Spinal cord (tissue), 10 donors: ENCODE measurements around the gene ATP2A3. TPM values are rescaled to one million over a fixed set of nuclear protein-coding genes. Genes with fewer than 3 reads are reported as not detected.

Source experiments
- DNase-seq, 6 donors: peaks; one replicate each; pipeline versions ENCODE4 v3.0.0 to v3.0.0-alpha.2; 2013 to 2015; ENCODE audit warnings: low spot score in 6 of 6, low read depth in 4 of 6
- H3K27ac ChIP-seq: one replicate; pipeline ENCODE4 v1.5.1; 2013; ENCODE audit warnings: low read depth, low read length, control low read depth
- H3K27me3 ChIP-seq: one replicate; pipeline ENCODE4 v1.6.1; 2013; ENCODE audit warnings: low read length; ENCODE audit not compliant: control insufficient read depth, insufficient read depth
- H3K36me3 ChIP-seq: one replicate; pipeline ENCODE4 v1.6.1; 2013; ENCODE audit warnings: low read length; ENCODE audit not compliant: control insufficient read depth, insufficient read depth
- H3K4me1 ChIP-seq: one replicate; pipeline ENCODE4 v1.6.1; 2013; ENCODE audit warnings: low read length; ENCODE audit not compliant: control insufficient read depth, insufficient read depth
- H3K4me3 ChIP-seq: one replicate; pipeline ENCODE4 v1.5.1; 2013; ENCODE audit warnings: low read depth, low read length, control low read depth
- H3K9me3 ChIP-seq: one replicate; pipeline ENCODE4 v1.6.1; 2013; ENCODE audit warnings: low read length; ENCODE audit not compliant: control insufficient read depth, insufficient read depth
- WGBS: methylation state at CpG from one replicate; pipeline ENCODE4 v1.1.5; 2013; ENCODE audit warnings: missing lambda C conversion rate; ENCODE audit not compliant: insufficient coverage; 5-methylcytosine and 5-hydroxymethylcytosine counted together
- polyA plus RNA-seq, 2 donors: library from polyadenylated mRNA; unstranded; fragments of 120-200 nt; gene quantifications; one replicate each; pipeline ENCODE4 v1.2.1, GENCODE V29; 2013; ENCODE audit not compliant: insufficient read length in 2 of 2
- total RNA-seq, 2 donors: library from RNA; depleted of rRNA in 1 of 2; stranded (reverse); fragments of 120-200 nt in 1 of 2; fragments of >200 nt in 1 of 2; gene quantifications; one replicate each; pipeline versions ENCODE4 v1.2.3 to v1.2.4, GENCODE V29; 2013 to 2014
- donor health status: healthy.

Gene ATP2A3
- total and polyA plus RNA-seq, 4 donors = 3.8 to 4.6 (median 4.0) TPM

DNA sequence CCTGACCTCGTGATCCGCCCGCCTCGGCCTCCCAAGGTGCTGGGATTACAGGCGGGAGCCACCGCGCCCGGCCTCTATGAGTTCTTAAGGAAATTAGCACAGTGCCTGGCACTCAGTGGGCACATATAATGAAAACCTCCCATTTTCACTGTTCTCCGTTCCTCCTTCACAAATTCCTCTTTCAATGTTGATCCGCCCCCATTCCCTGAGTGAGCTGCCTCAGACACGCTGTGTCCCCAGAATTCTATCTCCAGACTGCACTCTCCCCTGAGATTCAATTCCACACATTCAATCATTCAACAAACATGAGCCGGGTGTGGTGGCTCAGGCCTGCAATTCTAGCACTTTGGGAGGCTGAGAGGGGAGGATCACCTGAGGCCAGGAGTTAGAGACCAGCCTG is 55.0 kb downstream of the ATP2A3 start:
- Histone ChIP-seq H3K27ac (no peak overlapping the region), H3K4me3 (no peak overlapping the region), H3K36me3 (no peaks in the 10 kb centered on the region), H3K4me1 (peaks cover 12% of the 10 kb centered on the region), H3K27me3 (no peaks in the 10 kb centered on the region), H3K9me3 (no peaks in the 10 kb centered on the region)
- DNase-seq = no peak
- WGBS = 88% methylated on average over 7 of the region's 12 CpGs

DNA sequence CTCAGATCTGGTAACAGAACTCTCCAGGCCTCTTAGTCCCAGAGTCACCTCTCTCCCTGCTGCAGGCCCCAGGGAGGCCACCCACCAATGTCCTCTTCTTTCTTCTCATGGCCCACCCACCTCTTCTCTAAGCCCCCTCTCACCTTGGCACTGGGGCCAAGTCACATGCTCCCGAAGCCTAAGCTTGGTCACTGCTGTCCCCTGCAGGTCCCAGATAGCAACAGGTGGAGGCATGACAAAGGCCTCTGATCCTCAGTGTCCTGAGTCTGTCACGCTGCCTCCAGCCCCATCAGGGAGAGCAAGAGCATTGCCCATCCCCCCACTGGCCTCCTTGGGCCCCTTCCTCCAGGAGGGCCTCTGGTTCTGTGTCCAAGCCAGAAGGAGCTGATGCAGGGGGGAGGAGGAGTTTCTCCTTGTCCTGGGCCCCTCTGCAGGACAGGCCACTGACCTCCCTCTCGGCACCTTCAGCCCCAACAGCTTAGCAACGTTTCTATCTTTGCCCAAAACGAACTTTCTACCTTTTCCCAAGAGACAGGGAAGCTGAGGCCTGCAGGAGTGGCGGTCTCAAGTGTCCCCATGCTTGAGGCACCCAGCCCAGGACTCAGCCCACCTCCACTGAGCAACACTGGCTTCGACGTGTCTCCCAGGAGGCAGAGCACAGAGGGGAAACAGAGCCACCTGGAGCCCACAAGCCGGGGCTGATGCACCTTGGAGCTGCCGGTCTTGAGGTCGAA is 56.6 kb downstream of the ATP2A3 start:
- DNase-seq = no peak
- peaks cover 4% of the 10 kb centered on the region for H3K4me1 ChIP-seq
- H3K27me3 ChIP-seq = no peaks in the 10 kb centered on the region
- WGBS = 74% methylated on average over 11 of the region's 11 CpGs
- no peak overlapping the region for H3K27ac ChIP-seq
- H3K4me3 ChIP-seq = no peak overlapping the region
- no peaks in the 10 kb centered on the region for H3K36me3 ChIP-seq
- no peaks in the 10 kb centered on the region for H3K9me3 ChIP-seq

DNA sequence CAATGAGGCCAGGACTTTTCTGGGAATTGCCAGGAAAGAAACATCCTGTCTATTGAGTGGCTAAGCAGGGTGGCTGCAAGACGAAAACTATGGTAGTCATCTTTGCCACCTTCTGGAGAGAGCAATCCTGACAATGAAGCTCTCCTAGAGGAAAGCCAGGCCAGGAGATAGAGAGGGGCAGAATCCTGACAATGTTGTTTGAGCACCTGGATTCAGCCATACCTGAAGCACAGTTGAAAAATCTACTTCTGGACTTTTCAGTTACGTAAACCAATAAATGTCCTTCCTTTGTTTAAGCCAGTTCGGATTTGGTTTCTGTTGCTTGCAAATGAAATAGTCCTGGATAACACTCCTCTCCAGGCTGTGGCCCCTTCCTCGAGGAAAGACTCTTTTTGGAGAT is 57.4 kb downstream of the ATP2A3 start:
- peaks cover 4% of the 10 kb centered on the region for H3K4me1 ChIP-seq
- no peak overlapping the region for H3K27ac ChIP-seq
- WGBS = 94% methylated on average over 2 of the region's 4 CpGs

DNA sequence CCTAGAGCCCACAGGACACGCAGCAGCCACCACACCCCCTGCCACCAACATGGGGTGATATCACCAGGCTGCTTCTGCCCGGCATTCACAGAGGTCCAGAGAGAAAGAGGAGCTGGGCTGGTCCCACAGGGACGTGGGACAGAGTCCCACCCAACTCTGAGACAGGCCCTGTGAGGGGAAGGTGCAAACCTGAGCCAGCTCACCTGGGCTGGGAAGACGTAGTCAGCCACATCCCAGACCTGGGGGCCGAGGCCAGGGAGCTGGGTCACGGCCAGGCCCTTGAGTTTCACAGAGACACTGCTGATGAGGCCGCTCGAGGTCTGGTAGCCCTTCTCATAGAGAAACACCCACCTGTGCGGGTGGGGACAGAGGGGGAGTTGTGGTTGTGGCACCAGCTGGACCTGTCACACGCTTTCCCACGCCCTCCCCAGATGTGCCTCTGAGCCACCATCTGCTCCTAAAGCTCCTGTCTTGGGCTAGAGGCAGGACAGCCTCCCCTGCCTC is 59.2 kb downstream of the ATP2A3 start:
- Histone ChIP-seq H3K4me3 (no peak overlapping the region), H3K4me1 (peaks cover 4% of the 10 kb centered on the region), H3K27ac (no peak overlapping the region), H3K36me3 (no peaks in the 10 kb centered on the region), H3K27me3 (no peaks in the 10 kb centered on the region), H3K9me3 (no peaks in the 10 kb centered on the region)
- DNase-seq = no peak
- 82% methylated on average over 11 of the region's 11 CpGs for WGBS

More for the DNA sequence above, 57.4 kb downstream of the ATP2A3 start:
- Histone ChIP-seq H3K36me3 (no peaks in the 10 kb centered on the region), H3K9me3 (no peaks in the 10 kb centered on the region), H3K27me3 (no peaks in the 10 kb centered on the region), H3K4me3 (no peak overlapping the region)
- no peak for DNase-seq

DNA sequence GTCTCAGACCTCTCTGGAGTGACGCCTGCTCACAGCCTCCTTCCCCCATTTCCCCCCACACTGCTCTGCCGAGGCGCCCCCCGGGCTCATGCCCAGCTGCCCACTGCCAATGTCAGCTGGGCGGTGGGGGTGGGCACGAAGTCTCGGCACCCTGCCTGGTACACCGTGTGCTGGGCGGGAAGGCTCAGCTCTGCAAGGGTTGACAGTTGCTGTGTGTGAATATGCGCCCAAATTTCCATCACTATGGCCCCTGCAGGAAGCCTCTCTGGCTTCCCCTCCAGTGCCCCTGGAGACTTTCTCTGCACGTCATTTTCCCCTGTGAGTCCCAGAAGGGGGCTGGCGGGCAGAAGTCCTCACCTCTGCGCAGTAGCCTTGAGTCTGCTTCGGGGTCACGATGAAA is 59.7 kb downstream of the ATP2A3 start:
- H3K27ac ChIP-seq = no peak overlapping the region
- 63% methylated on average over 14 of the region's 15 CpGs for WGBS
- H3K4me3 ChIP-seq = no peak overlapping the region
- no peaks in the 10 kb centered on the region for H3K9me3 ChIP-seq
- no peaks in the 10 kb centered on the region for H3K36me3 ChIP-seq
- H3K4me1 ChIP-seq = peaks cover 4% of the 10 kb centered on the region
- no peaks in the 10 kb centered on the region for H3K27me3 ChIP-seq
- no peak for DNase-seq

DNA sequence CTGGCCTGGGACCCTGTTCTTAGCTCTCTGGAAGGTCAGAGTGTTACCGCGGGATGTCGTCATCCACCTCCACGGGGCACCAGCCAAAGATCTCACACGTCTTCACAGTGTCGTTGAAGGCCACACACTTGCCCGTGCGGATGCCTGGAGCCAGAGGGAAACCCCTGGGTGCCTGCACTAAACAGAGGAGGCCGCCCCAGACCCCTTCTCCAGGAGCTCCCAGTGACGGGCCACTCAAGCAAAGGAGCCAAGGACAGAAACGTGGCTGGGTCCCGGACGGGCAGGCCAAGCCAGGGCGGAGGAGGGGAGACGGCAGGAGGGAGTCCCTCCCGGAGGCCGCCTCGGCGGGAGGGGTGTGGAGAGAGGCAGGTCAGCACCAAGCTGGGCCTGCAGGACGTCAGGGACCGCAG is 60.4 kb downstream of the ATP2A3 start:
- no peaks in the 10 kb centered on the region for H3K9me3 ChIP-seq
- H3K27ac ChIP-seq = no peak overlapping the region
- no peak for DNase-seq
- no peak overlapping the region for H3K4me3 ChIP-seq
- H3K4me1 ChIP-seq = peaks cover 4% of the 10 kb centered on the region
- 64% methylated on average over 20 of the region's 21 CpGs for WGBS
- H3K36me3 ChIP-seq = no peaks in the 10 kb centered on the region
- H3K27me3 ChIP-seq = no peaks in the 10 kb centered on the region

DNA sequence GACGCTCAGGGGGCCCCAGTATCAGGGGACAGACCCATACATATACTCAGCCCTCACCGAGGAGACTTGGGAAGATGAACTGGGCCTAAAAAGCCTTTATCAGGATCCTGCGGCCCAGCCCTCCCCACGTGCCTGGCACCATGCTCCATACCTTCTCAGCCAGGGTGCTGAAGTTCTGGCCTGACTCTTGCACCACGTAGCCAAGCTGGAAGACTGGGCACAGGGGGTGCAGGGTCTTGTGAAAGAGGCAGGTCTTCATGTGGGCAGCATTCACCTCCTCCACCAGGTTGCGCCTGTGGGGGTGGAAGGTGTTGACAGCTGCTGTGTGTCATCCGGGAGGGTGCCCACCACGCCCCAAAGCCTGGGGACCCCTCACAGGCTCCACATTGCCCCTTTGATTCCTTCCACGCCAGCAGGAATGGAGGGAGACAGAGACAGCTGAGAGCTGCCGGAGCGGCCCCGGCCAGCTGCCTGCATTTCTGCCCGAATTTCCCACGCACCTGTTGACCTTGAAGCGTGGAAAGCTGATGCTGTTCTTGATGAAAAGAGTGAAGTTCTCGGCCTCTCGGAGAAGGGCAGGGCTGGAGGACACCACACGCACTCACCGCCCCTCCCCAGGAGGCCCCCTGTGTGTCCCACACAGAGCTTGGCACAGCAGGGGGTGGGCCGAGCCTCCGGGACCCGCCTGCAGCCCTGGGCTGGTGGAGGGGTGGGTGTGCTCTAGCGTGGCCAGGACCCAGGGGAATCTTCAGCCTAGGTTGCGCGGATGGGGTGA is 61.0 kb downstream of the ATP2A3 start:
- Histone ChIP-seq H3K36me3 (no peaks in the 10 kb centered on the region), H3K4me1 (peaks cover 4% of the 10 kb centered on the region), H3K27me3 (no peaks in the 10 kb centered on the region), H3K27ac (no peak overlapping the region), H3K9me3 (no peaks in the 10 kb centered on the region), H3K4me3 (no peak overlapping the region)
- DNase-seq = no peak
- 79% methylated on average over 25 of the region's 25 CpGs for WGBS

DNA sequence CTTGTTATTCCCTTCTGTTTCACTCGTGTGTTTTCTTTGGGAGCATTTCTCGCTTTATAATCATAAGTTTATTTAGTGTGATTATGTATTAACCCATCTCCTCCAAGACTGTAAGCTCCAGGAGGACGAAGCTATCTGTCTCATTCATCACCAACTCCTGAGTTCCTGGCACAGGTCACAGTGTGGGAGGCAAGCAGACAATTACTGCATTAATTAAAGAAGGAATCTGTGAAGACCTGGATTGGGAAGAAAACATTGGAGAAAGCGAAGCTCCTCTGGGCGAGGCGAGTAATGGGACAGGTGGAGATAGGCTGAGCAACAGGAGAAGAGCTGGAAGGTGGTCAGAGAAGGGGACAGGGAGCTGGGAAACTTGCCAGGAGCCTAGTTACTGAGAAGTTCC is 63.6 kb downstream of the ATP2A3 start:
- WGBS = 86% methylated on average over 3 of the region's 6 CpGs
- no peaks in the 10 kb centered on the region for H3K36me3 ChIP-seq
- peaks cover 17% of the 10 kb centered on the region for H3K4me1 ChIP-seq
- H3K9me3 ChIP-seq = no peaks in the 10 kb centered on the region
- no peak overlapping the region for H3K4me3 ChIP-seq
- H3K27me3 ChIP-seq = no peaks in the 10 kb centered on the region
- no peak overlapping the region for H3K27ac ChIP-seq
- DNase-seq = no peak

DNA sequence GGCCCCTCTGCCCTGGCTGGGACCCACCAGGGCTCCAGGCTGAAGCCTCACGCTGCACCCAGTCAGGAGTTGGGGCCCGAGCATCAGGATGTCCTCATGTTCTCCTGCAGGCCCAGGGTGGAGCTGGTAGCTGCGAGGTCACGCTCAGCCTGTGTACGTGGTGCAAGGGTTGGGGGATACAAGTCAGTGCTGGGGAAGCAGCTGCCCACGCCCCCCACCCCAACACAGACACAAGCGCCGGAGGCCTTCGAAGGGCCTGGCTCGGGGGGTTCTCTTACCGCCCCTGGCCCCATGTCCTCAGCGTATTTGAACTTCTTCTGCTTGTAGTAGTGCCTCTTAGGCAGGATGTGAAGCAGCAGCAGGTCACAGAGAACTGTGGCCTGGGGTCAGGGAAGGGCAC is 66.5 kb downstream of the ATP2A3 start:
- DNase-seq = no peak
- no peaks in the 10 kb centered on the region for H3K27me3 ChIP-seq
- H3K4me3 ChIP-seq = no peak overlapping the region
- H3K4me1 ChIP-seq = peaks cover 30% of the 10 kb centered on the region
- WGBS = 88% methylated on average over 3 of the region's 12 CpGs
- no peaks in the 10 kb centered on the region for H3K9me3 ChIP-seq
- H3K36me3 ChIP-seq = no peaks in the 10 kb centered on the region
- H3K27ac ChIP-seq = no peak overlapping the region

DNA sequence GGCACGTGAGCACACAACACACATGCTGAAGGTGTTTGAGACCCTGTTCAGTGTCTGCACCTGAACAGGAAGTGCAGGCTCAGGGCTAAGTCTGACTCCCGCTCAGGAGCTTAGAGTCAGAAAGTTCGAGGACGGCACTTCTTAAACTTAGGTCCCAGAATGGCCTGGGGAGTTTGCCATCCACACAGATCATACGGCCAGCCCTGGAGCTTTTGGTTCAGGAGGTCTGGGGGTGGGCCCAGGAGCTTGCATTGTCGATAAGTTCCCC is 67.3 kb downstream of the ATP2A3 start:
- WGBS = 81% methylated on average over 5 of the region's 6 CpGs
- Histone ChIP-seq H3K4me1 (peaks cover 34% of the 10 kb centered on the region), H3K27me3 (no peaks in the 10 kb centered on the region), H3K9me3 (no peaks in the 10 kb centered on the region), H3K27ac (no peak overlapping the region), H3K36me3 (no peaks in the 10 kb centered on the region), H3K4me3 (no peak overlapping the region)
- DNase-seq = no peak
